Ishikawa (cell line): ENCODE data around the gene CILP2.

ENCODE experiments used
- CEBPB ChIP-seq: IDR thresholded peaks from 2 replicates; pipeline ENCODE4 v1.6.1; 2012
- CREB1 ChIP-seq: IDR thresholded peaks from 2 replicates; pipeline ENCODE4 v1.6.1; 2012; ENCODE audit warnings: low read depth
- EGR1 ChIP-seq: IDR thresholded peaks from 2 replicates; pipeline ENCODE4 v1.6.1; 2012
- EP300 ChIP-seq: IDR thresholded peaks from 2 replicates; pipeline ENCODE4 v1.6.1; 2012; ENCODE audit warnings: borderline replicate concordance
- FOXM1 ChIP-seq: IDR thresholded peaks from 2 replicates; pipeline ENCODE4 v1.6.1; 2012; ENCODE audit warnings: low read depth, borderline replicate concordance
- MAX ChIP-seq: IDR thresholded peaks from 2 replicates; pipeline ENCODE4 v1.6.1; 2012
- NFIC ChIP-seq: IDR thresholded peaks from 2 replicates; pipeline ENCODE4 v1.6.1; 2012
- RAD21 ChIP-seq: IDR thresholded peaks from 2 replicates; pipeline ENCODE4 v1.6.1; 2012; ENCODE audit warnings: low read depth
- REST ChIP-seq: IDR thresholded peaks from 2 replicates; pipeline ENCODE4 v1.6.1; 2012; ENCODE audit warnings: low read depth, mild to moderate bottlenecking
- TAF1 ChIP-seq: IDR thresholded peaks from 2 replicates; pipeline ENCODE4 v1.6.1; 2012; ENCODE audit warnings: low read depth, mild to moderate bottlenecking
- TCF12 ChIP-seq: IDR thresholded peaks from 2 replicates; pipeline ENCODE4 v1.6.1; 2012; ENCODE audit warnings: low read depth
- TEAD4 ChIP-seq: IDR thresholded peaks from 2 replicates; pipeline ENCODE4 v1.6.1; 2012
- USF1 ChIP-seq: IDR thresholded peaks from 2 replicates; pipeline ENCODE4 v1.6.1; 2012
- YY1 ChIP-seq: IDR thresholded peaks from 2 replicates; pipeline ENCODE4 v1.6.1; 2012; ENCODE audit warnings: low read depth
- ZBTB7A ChIP-seq: IDR thresholded peaks from 2 replicates; pipeline ENCODE4 v1.6.1; 2012; ENCODE audit warnings: low read depth

Gene CILP2

GRCh38 chr19:19491321-19492025 is 46.6 kb upstream of the CILP2 start:
- TF ChIP-seq TCF12 = no peak
- TF ChIP-seq RAD21 = no peak
- TF ChIP-seq TEAD4 = no peak
- no peak for TF ChIP-seq MAX
- no peak for TF ChIP-seq TAF1
- TF ChIP-seq NFIC = no peak
- no peak for TF ChIP-seq REST
- TF ChIP-seq USF1 = no peak
- TF ChIP-seq FOXM1 = no peak
- no peak for TF ChIP-seq YY1
- TF ChIP-seq CREB1 = no peak

- TF ChIP-seq MAX = no peak
- no peak for TF ChIP-seq CREB1
- TF ChIP-seq USF1 = no peak
- no peak for TF ChIP-seq TEAD4
- no peak for TF ChIP-seq CEBPB
- TF ChIP-seq TAF1 = no peak
- TF ChIP-seq REST = no peak
- no peak for TF ChIP-seq EP300
- no peak for TF ChIP-seq YY1
- TF ChIP-seq FOXM1 = no peak
- no peak for TF ChIP-seq ZBTB7A
- TF ChIP-seq TCF12 = no peak
- TF ChIP-seq RAD21 = no peak
- TF ChIP-seq EGR1 = no peak
- no peak for TF ChIP-seq NFIC
These were observed 45.9 kb upstream of the CILP2 start for GRCh38 chr19:19492026-19492610.

- TF ChIP-seq TCF12 (no peak), REST (no peak), EGR1 (peak; percentile 80), USF1 (no peak)
These were observed 44.1 kb upstream of the CILP2 start for GRCh38 chr19:19493841-19494546.
